ENCODE measurements around the gene CFAP77.
A peak's percentile ranks its signal among the peaks of the same experiment; 100 is the strongest.

Gene CFAP77

DNA sequence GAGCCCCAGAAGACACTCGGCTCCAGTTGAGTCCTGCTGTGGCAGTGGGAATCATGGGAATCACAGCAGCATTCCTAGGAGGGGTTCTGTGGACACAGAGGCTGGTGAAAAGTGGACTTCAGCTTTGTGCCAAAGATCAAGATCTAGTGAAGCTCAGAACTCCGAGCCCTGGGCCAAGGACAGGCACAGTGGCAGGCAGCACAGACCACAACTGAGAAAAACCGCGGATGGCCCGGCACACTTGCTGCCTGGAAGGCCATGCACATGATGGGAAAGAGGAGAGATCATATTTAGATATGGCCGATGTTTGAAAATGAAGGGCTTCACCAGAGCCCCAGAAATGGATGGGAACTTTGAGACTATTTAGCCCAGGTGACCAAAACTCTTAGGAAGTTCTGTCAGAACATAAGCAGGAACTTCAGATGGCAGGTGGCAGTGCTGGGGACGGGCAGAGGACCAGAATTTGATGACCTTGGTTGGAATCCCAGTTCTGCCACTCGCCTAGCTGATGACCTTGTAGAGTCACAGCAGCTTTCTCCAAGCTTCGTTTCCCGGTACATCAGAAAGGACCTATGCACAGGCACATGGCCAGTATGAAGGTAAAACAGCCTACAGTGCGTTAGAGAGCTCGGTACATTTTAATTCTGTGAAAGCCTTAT is 190.4 kb downstream of the CFAP77 start:
- TF ChIP-seq, protein P1, sequence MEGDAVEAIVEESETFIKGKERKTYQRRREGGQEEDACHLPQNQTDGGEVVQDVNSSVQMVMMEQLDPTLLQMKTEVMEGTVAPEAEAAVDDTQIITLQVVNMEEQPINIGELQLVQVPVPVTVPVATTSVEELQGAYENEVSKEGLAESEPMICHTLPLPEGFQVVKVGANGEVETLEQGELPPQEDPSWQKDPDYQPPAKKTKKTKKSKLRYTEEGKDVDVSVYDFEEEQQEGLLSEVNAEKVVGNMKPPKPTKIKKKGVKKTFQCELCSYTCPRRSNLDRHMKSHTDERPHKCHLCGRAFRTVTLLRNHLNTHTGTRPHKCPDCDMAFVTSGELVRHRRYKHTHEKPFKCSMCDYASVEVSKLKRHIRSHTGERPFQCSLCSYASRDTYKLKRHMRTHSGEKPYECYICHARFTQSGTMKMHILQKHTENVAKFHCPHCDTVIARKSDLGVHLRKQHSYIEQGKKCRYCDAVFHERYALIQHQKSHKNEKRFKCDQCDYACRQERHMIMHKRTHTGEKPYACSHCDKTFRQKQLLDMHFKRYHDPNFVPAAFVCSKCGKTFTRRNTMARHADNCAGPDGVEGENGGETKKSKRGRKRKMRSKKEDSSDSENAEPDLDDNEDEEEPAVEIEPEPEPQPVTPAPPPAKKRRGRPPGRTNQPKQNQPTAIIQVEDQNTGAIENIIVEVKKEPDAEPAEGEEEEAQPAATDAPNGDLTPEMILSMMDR (IDR thresholded peaks at IDR 0.05; ENCODE audit: low read depth, low read length) = no peak
- in situ Hi-C loops (cut with HindIII; ENCODE audit: low sequenced_read_pairs) = no loop called here
- no peak overlapping the region for H3K4me3 ChIP-seq (ENCODE audit: low read depth, low read length)
- DNase-seq (ENCODE audit: low read depth, low spot score) = no peak

DNA sequence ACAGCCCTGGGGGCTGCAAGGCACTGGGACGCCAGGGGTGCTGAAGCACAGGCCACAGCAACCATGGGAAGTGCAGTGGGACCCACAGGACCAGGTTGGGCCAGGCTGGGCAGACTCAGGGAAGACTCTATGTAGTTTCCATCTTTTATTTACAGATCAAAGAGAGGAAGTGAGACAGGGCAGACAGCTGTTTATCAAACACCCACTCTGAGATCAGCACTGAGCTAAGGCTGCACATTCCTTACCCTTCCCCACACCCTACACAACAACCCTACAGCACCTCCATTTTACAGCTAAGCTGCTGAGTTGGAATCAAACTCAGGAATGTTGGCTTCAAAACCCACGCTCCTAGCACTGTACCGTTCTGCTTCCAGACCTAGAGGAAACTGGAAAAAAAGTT is 192.2 kb downstream of the CFAP77 start:
- H3K4me3 ChIP-seq (ENCODE audit: low read depth, low read length) = no peak overlapping the region
- DNase-seq (ENCODE audit: low read depth, low spot score) = no peak
- in situ Hi-C loops (cut with HindIII; ENCODE audit: low sequenced_read_pairs) = no loop called here
- TF ChIP-seq, protein P1 (IDR thresholded peaks at IDR 0.05; ENCODE audit: low read depth, low read length) = no peak

DNA sequence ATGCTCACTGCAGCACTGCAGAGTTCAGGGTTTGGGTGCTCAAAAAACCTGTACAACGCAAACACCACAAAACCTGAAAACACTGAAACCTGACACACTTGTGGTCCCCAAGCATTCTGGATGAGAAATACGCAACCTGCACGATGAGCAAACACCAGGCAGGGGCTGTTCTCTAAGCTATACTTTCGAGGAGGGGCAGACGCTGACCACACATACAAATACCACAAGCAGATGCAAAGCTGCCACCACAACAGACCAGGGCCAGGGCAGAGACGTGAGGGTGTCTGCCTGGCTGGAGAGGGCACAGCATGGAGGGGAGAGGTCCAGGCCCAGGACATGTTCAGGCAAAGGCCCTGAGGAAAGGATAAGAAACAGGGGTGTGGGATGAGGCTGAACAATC is 195.4 kb downstream of the CFAP77 start:
- in situ Hi-C loops (cut with HindIII; ENCODE audit: low sequenced_read_pairs) = no loop called here
- no peak overlapping the region for H3K4me3 ChIP-seq (ENCODE audit: low read depth, low read length)
- no peak for DNase-seq (ENCODE audit: low read depth, low spot score)
- TF ChIP-seq, protein P1 (IDR thresholded peaks at IDR 0.05; ENCODE audit: low read depth, low read length) = no peak

DNA sequence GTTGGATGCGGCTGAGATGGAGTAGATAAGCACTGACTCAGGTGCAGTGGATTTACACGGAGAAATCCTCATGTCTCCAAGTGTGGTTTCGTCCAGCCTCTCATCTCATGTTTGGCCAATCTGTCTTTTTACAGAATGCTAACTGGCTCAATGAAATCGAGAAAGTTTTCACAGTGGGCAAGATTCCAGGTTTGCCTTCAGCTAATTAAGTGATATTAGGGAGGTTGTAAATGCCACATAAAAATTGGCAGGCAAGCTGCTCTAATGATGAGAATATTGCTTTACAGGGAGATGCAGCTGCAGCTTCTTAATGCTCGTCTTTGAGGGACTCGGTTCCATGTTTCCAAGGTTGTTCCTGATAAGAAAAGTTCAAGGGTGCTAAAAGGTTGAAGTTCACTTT is 196.1 kb downstream of the CFAP77 start:
- H3K4me3 ChIP-seq (ENCODE audit: low read depth, low read length) = no peak overlapping the region
- TF ChIP-seq, protein P1 (IDR thresholded peaks at IDR 0.05; ENCODE audit: low read depth, low read length) = no peak
- no peak for DNase-seq (ENCODE audit: low read depth, low spot score)
- in situ Hi-C loops (cut with HindIII; ENCODE audit: low sequenced_read_pairs) = no loop called here

DNA sequence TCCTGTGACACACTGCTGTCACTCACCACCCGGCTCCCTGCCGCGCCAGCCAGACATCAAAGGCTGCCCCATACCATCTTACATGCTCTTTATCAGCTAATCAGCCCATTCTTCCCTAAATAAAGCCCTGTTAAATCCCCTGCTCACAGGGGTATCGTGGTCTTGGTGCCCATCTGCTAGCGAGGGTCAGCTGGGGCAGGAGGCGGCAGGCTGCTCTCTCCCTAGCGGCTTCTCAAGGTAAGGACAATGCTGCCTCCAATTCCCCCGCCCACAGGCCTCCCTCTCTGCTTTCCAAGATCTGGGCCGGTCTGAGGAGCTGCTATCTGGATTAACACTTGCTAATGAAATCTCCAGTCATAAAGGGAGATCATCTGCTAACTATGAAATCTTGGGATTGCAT is 199.2 kb downstream of the CFAP77 start:
- in situ Hi-C loops (cut with HindIII; ENCODE audit: low sequenced_read_pairs) = no loop called here
- no peak for DNase-seq (ENCODE audit: low read depth, low spot score)
- TF ChIP-seq, protein P1 (IDR thresholded peaks at IDR 0.05; ENCODE audit: low read depth, low read length) = no peak
- H3K4me3 ChIP-seq (ENCODE audit: low read depth, low read length) = no peak overlapping the region

DNA sequence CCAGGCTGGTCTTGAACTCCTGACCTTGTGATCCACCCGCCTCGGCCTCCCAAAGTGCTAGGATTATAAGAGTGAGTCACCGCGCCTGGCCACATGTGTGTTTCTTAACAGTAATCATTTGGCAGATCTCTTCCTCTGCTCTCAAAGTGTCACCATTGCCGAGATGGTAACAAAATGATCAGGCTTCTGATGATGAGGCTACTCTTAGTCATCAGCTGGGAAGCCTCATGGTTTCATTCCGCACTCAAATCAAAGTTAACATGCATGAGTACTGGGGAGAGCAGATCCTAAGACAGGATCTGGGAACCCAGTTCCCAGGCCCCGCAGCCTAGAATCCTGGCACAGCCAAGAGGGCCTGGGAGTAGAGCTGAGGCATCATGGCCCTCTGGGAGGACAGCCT is 199.8 kb downstream of the CFAP77 start:
- TF ChIP-seq, protein P1 (IDR thresholded peaks at IDR 0.05; ENCODE audit: low read depth, low read length) = no peak
- in situ Hi-C loops (cut with HindIII; ENCODE audit: low sequenced_read_pairs) = no loop called here
- no peak overlapping the region for H3K4me3 ChIP-seq (ENCODE audit: low read depth, low read length)
- DNase-seq (ENCODE audit: low read depth, low spot score) = peak; percentile 85
